GM12875 (cell line): ENCODE data around the gene AIF1L.

Source experiments
- H3K4me3 ChIP-seq: one replicate; pipeline ENCODE4 v1.5.1; 2011; ENCODE audit warnings: low read depth, low read length, control low read depth
- TF ChIP-seq, protein P1 (sequence below): IDR thresholded peaks from 2 replicates; pipeline ENCODE4 v1.5.1; 2011; ENCODE audit warnings: low read depth, mild to moderate bottlenecking, control low read depth, inconsistent platforms, low read length, moderate library complexity, borderline replicate concordance; ENCODE audit not compliant: insufficient read depth

Gene AIF1L

DNA sequence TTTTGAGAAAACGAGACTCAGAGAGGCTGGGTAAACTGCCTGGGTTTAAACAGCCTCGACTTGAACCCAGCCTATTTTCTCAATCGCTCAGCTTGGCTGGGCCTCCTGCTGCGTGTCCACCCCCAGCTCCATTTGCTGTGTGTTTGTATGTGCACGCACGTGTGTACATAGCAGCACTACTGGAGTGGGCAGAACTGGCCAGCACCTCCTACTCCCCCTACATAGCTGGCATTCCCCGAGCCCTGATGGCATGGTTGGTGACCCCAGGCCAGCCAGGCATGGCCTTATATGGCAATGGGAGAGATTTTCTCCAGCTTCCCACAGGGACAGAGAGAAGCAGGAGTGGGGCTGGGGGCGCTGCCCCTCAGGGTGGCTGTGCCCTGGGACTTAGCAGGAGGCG is 4.1 kb downstream of the AIF1L start:
- H3K4me3 ChIP-seq = no peak overlapping the region
- TF ChIP-seq, protein P1, sequence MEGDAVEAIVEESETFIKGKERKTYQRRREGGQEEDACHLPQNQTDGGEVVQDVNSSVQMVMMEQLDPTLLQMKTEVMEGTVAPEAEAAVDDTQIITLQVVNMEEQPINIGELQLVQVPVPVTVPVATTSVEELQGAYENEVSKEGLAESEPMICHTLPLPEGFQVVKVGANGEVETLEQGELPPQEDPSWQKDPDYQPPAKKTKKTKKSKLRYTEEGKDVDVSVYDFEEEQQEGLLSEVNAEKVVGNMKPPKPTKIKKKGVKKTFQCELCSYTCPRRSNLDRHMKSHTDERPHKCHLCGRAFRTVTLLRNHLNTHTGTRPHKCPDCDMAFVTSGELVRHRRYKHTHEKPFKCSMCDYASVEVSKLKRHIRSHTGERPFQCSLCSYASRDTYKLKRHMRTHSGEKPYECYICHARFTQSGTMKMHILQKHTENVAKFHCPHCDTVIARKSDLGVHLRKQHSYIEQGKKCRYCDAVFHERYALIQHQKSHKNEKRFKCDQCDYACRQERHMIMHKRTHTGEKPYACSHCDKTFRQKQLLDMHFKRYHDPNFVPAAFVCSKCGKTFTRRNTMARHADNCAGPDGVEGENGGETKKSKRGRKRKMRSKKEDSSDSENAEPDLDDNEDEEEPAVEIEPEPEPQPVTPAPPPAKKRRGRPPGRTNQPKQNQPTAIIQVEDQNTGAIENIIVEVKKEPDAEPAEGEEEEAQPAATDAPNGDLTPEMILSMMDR = no peak

DNA sequence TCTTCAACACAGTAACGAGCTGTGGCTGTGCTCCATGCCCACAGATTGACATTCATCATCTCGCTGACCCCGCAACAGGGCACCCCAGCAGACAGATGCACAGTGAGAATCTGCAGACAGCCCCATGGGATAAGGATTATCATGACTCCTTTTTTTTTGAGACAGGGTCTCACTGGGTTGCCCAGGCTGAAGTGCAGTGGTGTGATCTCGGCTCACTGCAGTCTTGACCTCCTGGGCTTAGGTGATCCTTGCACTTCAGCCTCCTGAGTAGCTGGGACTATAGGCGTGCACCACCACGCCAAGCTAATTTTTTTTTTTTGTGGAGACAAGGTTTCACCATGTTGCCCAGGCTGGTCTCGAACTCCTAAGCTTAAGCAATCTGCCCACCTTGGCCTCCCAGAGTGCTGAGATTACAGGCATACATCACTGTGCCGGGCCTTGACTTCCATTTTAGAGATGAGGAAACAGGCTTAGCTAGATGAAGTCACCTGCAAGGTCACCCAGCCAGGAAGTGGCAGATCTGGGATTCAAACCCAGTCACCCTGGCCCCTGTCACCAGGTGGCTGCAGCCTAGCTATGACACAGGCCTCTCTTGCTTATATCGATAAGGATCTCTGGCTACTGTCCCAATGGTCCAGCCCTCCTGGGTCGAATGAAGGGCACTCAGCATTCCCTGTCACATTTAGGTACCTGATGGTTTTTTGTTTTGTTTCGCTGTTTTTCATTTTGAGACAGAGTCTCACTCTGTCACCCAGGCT is 5.1 kb downstream of the AIF1L start:
- TF ChIP-seq, protein P1 = no peak
- H3K4me3 ChIP-seq = no peak overlapping the region

DNA sequence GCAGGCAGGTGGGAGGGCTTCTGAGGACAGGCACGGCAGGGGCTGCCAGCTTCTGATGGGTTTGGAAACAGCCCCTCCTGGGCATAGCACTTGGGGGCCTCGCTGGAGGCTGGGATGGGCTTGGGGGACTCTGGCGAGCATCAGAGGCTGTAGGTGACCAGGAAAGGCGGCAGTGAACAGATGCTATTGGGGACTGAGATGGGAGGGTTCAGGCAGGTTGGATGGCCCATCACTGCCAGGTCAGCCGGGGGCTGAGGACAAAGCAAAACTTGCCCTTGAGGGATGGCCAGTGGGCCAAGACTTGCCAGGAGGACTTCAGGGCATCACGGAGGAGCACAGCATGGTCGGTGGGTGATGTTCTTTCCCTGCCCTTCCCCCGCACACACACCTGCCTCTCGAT is 6.7 kb downstream of the AIF1L start:
- no peak overlapping the region for H3K4me3 ChIP-seq
- TF ChIP-seq, protein P1 = no peak

DNA sequence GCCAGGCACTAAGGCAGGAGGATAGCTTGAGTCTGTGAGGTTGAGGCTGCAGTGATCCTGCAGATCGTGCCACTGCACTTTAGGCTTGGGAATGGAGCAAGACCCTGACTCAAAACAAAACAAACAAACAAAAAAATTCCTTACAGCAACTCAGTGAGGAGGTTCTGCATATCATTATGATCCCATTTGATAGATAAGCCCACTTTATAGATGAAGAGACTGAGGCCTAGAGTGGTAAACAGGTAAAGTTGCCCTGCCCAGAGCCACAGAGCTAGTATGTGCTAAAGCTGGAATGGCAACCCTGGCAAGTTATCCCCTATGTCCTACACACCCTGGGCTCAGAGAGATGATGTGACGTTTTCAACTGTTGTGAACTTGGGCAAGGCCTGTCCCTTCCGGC is 7.2 kb downstream of the AIF1L start:
- H3K4me3 ChIP-seq = no peak overlapping the region
- TF ChIP-seq, protein P1 = no peak

DNA sequence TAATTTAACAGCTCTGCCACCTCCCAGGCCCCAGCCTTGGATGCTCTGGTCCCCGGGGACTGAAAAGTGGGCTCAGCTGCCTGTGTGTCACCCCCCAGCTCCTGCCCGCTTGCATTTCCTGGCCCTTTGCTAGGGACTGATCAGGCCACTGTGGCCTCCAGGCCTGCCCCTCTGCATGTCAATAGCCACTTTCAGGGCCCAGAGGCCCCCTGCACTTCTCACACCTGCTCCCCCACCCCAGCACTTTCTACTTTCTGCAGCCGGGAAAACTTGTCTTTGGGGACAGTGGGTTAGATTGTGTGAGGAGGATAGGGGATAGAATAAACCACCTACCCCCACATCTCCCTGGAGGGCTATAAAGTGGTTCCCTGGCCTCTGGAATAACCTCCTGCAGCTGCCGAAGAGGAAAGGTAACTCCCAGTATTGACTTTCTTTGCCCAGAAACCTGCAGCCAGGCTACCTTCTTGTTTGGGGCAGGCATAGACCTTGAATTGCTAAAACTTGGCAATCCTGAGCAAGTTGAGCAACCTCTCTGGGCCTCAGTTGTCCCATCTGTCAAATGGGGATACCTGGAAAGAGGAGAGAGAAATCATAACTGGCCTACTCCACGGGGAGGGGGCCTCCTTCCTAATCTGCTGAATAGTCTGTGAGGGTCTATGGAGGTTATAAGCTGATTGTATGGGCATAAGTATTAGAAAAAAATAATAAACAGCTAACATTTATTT is 7.8 kb downstream of the AIF1L start:
- no peak overlapping the region for H3K4me3 ChIP-seq
- TF ChIP-seq, protein P1 = no peak

DNA sequence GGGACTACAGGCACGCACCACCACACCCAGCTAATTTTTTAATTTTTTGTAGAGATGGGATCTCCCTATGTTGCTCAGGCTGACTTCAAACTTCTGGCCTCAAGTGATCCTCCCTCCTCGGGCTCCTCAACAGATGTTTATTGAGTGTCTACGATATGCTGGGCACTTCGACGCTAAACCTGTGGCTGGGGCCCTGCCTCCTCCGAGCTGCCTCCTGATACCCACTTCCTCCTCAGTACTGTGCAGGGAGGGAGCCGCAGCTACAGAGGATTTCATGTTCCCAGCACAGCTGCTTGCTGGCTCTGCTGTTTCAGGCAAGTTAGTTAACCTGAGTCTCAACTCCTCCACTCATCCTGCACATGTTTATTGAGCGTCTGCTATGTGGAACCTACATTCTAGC is 9.6 kb downstream of the AIF1L start:
- H3K4me3 ChIP-seq = no peak overlapping the region
- TF ChIP-seq, protein P1 = no peak

DNA sequence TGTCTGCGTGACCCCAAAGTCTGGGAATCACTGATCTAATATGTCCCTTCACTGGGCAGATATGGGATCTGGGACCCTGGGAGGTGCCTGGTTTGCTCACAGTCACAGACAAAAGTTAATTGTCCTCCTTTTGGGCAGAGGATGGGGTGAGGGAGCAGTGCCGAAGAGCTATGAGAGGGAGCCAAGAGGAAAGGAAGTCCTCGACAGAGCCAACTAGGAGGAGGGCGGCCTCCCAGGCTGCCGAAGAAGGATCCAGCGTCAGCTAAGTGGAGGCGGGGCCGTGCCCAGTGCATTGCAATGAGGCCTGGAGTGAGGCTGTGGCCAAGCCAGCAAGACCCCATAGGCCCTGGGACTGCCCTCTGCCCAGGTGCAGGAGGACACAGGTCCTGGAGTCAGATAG is 11.4 kb downstream of the AIF1L start:
- H3K4me3 ChIP-seq = no peak overlapping the region
- TF ChIP-seq, protein P1 = no peak
